Raji (cell line): ENCODE results near the gene CYB5B.

ENCODE experiments used
- POLR2A ChIP-seq: IDR thresholded peaks from 2 replicates; pipeline ENCODE4 v1.6.1; 2011; ENCODE audit warnings: low read depth, low read length, control low read depth; ENCODE audit not compliant: insufficient read depth

Gene CYB5B

GRCh38 chr16:69490707-69491324, 66.4 kb downstream of the CYB5B start:
- no peak for TF ChIP-seq POLR2A

DNA sequence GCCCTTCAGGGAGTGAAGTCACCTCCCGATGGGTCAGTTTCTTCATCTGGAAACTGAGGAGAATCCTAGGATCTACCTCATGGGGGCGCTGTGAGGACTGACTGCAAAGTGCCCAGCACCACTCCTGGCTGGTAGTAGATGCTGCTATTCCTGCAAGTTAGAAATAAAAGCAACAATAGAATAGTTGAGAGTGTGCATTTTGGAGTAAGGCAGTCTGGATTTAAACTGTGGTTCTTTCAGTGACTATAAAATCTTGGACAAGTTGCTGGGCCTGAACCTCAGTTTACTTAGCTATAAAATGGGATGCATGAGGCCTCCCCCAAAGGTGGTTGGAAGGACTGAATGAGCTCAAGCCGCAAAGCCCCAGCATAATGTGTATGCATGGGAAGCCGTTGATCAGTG, 70.6 kb downstream of the CYB5B start:
- no peak for TF ChIP-seq POLR2A

GRCh38 chr16:69495821-69496220, 71.4 kb downstream of the CYB5B start:
- no peak for TF ChIP-seq POLR2A

DNA sequence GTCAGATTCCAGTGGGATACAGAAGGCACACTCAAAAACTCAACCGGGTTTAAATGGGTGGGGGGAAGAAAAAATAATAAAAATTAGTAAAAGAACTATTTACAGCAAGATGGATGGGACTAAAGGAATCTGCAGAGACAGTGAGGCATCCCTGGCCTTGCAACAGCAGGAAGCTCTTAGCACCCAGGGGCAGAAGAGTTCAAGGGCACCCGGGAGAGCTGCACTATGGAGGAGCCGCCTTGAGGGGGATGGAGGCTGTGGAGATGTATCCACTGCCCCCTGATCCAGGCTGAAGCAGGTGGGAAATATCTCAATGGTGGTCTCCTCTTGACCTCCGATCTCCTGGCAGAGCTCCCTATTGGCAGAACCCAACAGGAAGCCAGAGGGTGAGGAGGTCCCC, 72.0 kb downstream of the CYB5B start:
- no peak for TF ChIP-seq POLR2A

- TF ChIP-seq POLR2A = no peak
Measured at GRCh38 chr16:69496896-69497295, 72.5 kb downstream of the CYB5B start.

- TF ChIP-seq POLR2A = no peak
Measured at GRCh38 chr16:69497876-69498596, 73.6 kb downstream of the CYB5B start.

GRCh38 chr16:69498926-69499325, 74.5 kb downstream of the CYB5B start:
- no peak for TF ChIP-seq POLR2A

DNA sequence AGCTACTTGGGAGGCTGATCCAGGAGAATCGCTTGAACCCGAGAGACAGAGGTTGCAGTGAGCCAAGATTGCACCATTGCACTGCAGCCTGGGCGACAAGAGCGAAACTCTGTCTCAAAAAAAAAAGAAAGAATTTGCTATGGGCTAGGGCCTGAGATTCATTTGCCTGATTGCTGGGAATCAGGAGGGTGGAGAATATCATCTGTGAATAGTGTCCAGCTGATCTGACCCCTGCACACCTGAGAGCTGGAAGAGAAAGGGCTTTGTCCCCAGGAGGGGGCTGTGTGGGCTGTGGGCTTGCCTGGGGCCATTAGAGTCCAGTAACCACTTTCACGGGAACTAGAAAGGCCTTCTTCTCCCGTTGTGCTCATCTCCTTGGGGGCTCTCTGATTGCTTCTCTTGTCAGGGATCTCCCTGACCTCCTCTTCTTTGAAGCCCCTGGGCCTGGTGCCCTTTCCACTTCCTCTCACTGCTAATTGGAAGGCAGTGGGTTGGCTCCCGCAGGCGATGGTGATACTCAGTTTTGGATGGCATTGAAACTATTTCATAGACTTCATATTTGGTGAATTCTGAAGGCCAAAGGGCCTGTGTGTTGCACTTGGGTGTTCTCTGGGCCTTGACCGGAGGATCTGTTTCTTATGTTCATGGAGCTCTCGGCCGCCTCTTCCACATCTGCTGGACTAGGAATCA, 75.3 kb downstream of the CYB5B start:
- no peak for TF ChIP-seq POLR2A

- no peak for TF ChIP-seq POLR2A
Measured at GRCh38 chr16:69500496-69500895, 76.1 kb downstream of the CYB5B start.

DNA sequence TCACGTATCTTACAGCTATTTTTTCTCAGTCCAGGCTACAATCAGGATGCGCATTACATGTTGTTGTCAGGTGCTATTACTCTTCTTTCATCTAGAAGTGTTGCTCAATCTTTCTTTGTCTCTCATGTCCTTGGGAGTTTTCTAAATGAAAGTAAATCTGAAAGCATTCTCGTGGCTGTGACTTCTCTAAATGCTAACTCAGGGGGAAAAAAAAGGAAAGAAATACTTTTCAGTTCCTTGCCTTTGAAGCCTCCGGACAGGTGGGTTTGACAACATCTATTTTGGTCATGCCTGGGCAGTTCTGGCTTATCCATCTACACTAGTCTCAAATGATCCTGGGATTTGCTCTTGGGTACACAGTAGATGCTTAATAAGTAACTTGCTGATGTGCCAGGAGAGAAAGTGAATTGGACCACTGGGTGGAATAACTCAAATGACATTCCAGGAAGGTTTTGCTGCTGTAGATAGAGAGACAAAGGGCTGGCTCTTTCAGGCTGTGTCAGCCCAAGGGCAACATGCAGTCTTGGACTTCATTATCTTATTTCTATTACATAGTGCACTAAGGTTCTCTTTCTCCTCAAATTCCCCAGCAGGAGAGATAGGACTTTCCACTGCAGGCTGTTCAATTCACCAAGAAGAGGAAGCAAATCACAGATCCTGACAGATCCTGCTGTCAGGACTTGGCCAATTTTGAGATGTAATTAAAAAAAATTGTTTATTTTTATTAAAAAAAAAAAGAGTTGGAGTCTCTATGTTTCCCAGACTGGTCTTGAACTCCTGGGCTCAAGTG, 77.7 kb downstream of the CYB5B start:
- TF ChIP-seq POLR2A = no peak

- no peak for TF ChIP-seq POLR2A
Measured at GRCh38 chr16:69503244-69503643, 78.8 kb downstream of the CYB5B start.

- no peak for TF ChIP-seq POLR2A
Measured at GRCh38 chr16:69508033-69508755, 83.8 kb downstream of the CYB5B start.

GRCh38 chr16:69509125-69509524, 84.7 kb downstream of the CYB5B start:
- TF ChIP-seq POLR2A = no peak

DNA sequence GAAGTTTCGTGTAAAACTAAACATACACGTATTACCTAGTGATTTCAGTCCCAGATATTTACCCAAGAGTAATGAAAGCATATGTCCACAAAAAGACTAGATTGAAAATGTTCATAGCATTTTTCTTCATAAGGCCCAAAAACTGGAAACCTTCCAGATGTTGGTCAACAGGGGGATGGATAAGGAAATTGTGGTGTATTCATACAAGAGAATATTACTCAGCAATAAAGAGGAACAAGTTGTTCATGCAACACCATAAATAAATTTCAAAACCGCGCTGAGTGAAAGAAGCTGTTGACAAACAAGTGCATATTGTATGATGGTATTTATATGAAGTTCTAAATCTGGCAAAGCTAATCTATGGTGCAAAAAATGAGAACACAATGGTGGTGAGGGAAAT, 87.2 kb downstream of the CYB5B start:
- no peak for TF ChIP-seq POLR2A

DNA sequence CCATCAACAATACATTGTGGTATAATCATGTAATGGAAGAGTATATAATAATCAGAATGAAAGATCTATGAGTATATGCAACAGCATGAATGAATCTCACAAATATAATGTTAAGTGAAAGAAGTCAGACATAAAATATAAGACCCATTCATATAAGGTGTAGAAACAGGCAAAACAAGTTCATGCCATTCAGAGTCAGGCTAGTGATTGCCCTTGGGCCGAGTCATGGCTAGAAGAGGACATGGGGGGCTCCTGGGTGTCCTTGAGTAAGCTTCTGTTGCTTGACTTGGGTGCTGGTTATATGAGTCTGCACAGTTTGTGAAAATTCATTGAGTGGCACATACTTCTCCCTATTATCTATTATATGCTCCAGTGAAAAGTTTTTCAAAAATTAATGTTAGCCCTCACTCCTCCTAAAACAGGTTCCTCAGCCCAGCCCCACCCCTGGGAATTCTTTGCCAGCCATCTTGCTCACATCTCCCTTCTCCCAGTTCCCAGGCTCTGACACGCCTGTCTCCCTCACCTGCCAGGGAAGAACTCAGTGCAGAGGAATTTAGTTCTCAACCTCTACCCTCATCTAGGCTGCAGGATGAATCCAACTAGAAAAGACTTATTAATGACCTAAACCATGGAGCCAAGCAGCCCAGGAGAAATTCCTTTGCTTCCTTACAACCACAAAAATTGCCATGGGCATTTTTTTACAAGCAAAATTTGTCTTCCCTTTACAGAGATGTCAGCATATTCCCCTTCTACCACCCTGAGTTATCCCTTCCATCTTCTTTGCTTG, 89.0 kb downstream of the CYB5B start:
- TF ChIP-seq POLR2A = no peak

- TF ChIP-seq POLR2A = no peak
Measured at GRCh38 chr16:69514356-69514755, 89.9 kb downstream of the CYB5B start.
